Activated CD4-positive, alpha-beta memory T cell treated with anti-CD3 and anti-CD28 coated beads for 36 hours (primary cell): ENCODE results near the gene ALPG. TPM values are rescaled to one million over a fixed set of nuclear protein-coding genes. Genes with fewer than 3 reads are reported as not detected.
"Not testable (repeated sequence)": the region's sequence is repeated elsewhere in the genome, so short reads cannot be mapped to it uniquely, and the experiment has no call there.

ENCODE experiments used
- CTCF ChIA-PET: fragments of 350-600 bp; sonication (Branson Sonifier 250); formaldehyde crosslinking; loops from one replicate; lab custom pipeline; 2021; ENCODE audit warnings: antibody characterized with exemption, inconsistent platforms; lab: Charles Lee
- POLR2A ChIA-PET: fragments of 350-600 bp; sonication (Branson Sonifier 250); formaldehyde crosslinking; loops from one replicate; lab custom pipeline; 2021; ENCODE audit warnings: antibody characterized with exemption; lab: Charles Lee
- DNase-seq: peaks from one replicate; pipeline ENCODE4 v3.0.0-alpha.2; 2020
- H3K27ac Mint-ChIP-seq: one replicate; pipeline ENCODE4 v1.8.0; 2021; ENCODE audit warnings: mixed read lengths
- H3K27me3 Mint-ChIP-seq: one replicate; pipeline ENCODE4 v1.8.0; 2021; ENCODE audit warnings: mixed read lengths
- H3K36me3 Mint-ChIP-seq: one replicate; pipeline ENCODE4 v1.8.0; 2021; ENCODE audit warnings: mixed read lengths
- H3K4me1 Mint-ChIP-seq: one replicate; pipeline ENCODE4 v1.8.0; 2021; ENCODE audit warnings: low read depth, mixed read lengths
- H3K4me3 Mint-ChIP-seq: one replicate; pipeline ENCODE4 v1.8.0; 2021; ENCODE audit warnings: mild to moderate bottlenecking, mixed read lengths
- H3K9me3 Mint-ChIP-seq: one replicate; pipeline ENCODE4 v1.8.0; 2021; ENCODE audit warnings: mixed read lengths
- intact Hi-C: fragments of 100-400 bp; cut with micrococcal nuclease; formaldehyde crosslinking; loops from one replicate; pipeline ENCODE4 v1.15.1; 2023
- total RNA-seq, 2 experiments: library from RNA; stranded (reverse); gene quantifications; one replicate each; pipeline ENCODE4 v1.2.3, GENCODE V29; 2021

ALPG gene
- not detected for total RNA-seq

GRCh38 chr2:232406556-232407310 is at the start of gene ALPG:
ALPG (plus strand) TSS chr2:232406844; CDS start chr2:232406895, 51 bp downstream.
- no peak within 1 kb of the TSS for H3K4me3 Mint-ChIP-seq
- POLR2A ChIA-PET, result no interaction called here
- H3K36me3 Mint-ChIP-seq, result no peaks in the 10 kb centered on the region
- H3K9me3 Mint-ChIP-seq, result no peaks in the 10 kb centered on the region
- no peaks in the 10 kb centered on the region for H3K4me1 Mint-ChIP-seq
- peaks cover 3% of the 10 kb centered on the region for H3K27me3 Mint-ChIP-seq
- no peak for DNase-seq
- CTCF ChIA-PET, result no interaction called here
- H3K27ac Mint-ChIP-seq, result no peak within 1 kb of the TSS
- intact Hi-C loops, result no loop called here

- ChIA-PET CTCF (no interaction called here), POLR2A (no interaction called here)
- H3K36me3 Mint-ChIP-seq, result no peaks in the 10 kb centered on the region
- no peaks in the 10 kb centered on the region for H3K9me3 Mint-ChIP-seq
- H3K27ac Mint-ChIP-seq, result no peak overlapping the region
- DNase-seq, result no peak
- intact Hi-C loops, result no loop called here
- H3K4me3 Mint-ChIP-seq, result no peak overlapping the region
- peaks cover 2% of the 10 kb centered on the region for H3K27me3 Mint-ChIP-seq
- peaks cover 11% of the 10 kb centered on the region for H3K4me1 Mint-ChIP-seq
Measured at GRCh38 chr2:232361646-232362045, 45.0 kb upstream of the ALPG start.

GRCh38 chr2:232362174-232362900 is 44.3 kb upstream of the ALPG start:
- no peak for DNase-seq
- CTCF ChIA-PET, result interaction anchor here (0.9 to 1.1 kb wide), 2 partner anchors 38 to 77 kb away, joined by 4 read pairs; no protein-coding TSS in a partner anchor
- H3K27ac Mint-ChIP-seq, result no peak overlapping the region
- no peak overlapping the region for H3K4me3 Mint-ChIP-seq
- H3K4me1 Mint-ChIP-seq, result peaks cover 11% of the 10 kb centered on the region
- H3K36me3 Mint-ChIP-seq, result no peaks in the 10 kb centered on the region
- intact Hi-C loops, result no loop called here
- POLR2A ChIA-PET, result no interaction called here
- H3K9me3 Mint-ChIP-seq, result no peaks in the 10 kb centered on the region
- no peaks in the 10 kb centered on the region for H3K27me3 Mint-ChIP-seq

DNA sequence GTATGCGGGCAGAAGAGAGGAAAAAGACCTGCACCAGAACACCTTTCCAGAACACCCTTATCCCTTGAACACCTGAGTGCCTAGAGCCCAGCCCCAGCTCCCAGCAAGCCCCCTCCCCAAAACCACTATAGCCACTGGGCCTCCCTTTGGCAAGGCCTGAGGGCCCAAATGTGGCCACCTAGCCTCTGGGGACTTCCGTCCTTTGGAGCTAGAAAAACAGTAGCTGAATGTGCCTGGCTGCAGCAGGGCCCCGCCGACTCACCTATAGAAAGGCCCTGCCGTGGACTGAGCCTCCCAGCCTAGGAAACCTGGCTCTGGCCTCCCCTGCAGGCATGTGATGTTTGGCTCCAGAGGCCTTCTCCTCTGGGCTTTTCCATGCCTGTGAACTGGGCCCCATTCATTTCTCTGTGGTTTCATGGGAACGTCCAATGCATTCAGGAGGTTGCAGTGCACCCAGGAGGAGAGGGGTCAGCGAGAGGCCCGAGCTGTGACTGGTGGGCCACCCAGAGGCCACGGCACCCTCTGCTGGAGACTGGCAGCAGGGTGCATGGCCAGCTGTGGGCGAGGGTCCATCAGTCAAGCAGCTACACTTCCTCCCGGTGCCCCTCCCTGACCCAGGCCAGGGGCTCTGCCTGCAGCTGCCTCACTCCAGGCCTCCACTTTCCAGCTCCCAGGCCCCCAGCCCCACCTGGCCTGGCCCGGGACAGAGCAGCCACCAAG is 43.4 kb upstream of the ALPG start:
- H3K36me3 Mint-ChIP-seq, POLR2A ChIA-PET, intact Hi-C loops, H3K9me3 Mint-ChIP-seq, DNase-seq, H3K27me3 Mint-ChIP-seq: not testable (repeated sequence)
- H3K4me1 Mint-ChIP-seq, result peaks cover 11% of the 10 kb centered on the region
- H3K27ac Mint-ChIP-seq, result peak overlapping the region; percentile 45
- CTCF ChIA-PET, result interaction anchor here (0.6 to 1.1 kb wide), 4 partner anchors 23 to 463 kb away, joined by 3 to 4 read pairs (median 4); no protein-coding TSS in a partner anchor
- peak overlapping the region; percentile 74 for H3K4me3 Mint-ChIP-seq

GRCh38 chr2:232363784-232364615 is 42.6 kb upstream of the ALPG start:
- POLR2A ChIA-PET, result no interaction called here
- H3K4me1 Mint-ChIP-seq, result peaks cover 11% of the 10 kb centered on the region
- no peaks in the 10 kb centered on the region for H3K36me3 Mint-ChIP-seq
- DNase-seq, result peak; percentile 46
- H3K4me3 Mint-ChIP-seq, result peak overlapping the region; percentile 74
- H3K9me3 Mint-ChIP-seq, result no peaks in the 10 kb centered on the region
- no peaks in the 10 kb centered on the region for H3K27me3 Mint-ChIP-seq
- CTCF ChIA-PET, result interaction anchor here (1.0 kb wide), 1 partner anchor 464 kb away, joined by 3 read pairs; no protein-coding TSS in a partner anchor
- peak overlapping the region; percentile 45 for H3K27ac Mint-ChIP-seq
- intact Hi-C loops, result no loop called here

- H3K36me3 Mint-ChIP-seq, intact Hi-C loops, H3K27me3 Mint-ChIP-seq, H3K9me3 Mint-ChIP-seq, H3K27ac Mint-ChIP-seq, H3K4me3 Mint-ChIP-seq, POLR2A ChIA-PET: not testable (repeated sequence)
- CTCF ChIA-PET, result interaction anchor here (1.2 kb wide), 1 partner anchor 42 kb away, joined by 3 read pairs; no protein-coding TSS in a partner anchor
- DNase-seq, result peak; percentile 6
- peaks cover 11% of the 10 kb centered on the region for H3K4me1 Mint-ChIP-seq
Measured at GRCh38 chr2:232364806-232365594, 41.6 kb upstream of the ALPG start.

DNA sequence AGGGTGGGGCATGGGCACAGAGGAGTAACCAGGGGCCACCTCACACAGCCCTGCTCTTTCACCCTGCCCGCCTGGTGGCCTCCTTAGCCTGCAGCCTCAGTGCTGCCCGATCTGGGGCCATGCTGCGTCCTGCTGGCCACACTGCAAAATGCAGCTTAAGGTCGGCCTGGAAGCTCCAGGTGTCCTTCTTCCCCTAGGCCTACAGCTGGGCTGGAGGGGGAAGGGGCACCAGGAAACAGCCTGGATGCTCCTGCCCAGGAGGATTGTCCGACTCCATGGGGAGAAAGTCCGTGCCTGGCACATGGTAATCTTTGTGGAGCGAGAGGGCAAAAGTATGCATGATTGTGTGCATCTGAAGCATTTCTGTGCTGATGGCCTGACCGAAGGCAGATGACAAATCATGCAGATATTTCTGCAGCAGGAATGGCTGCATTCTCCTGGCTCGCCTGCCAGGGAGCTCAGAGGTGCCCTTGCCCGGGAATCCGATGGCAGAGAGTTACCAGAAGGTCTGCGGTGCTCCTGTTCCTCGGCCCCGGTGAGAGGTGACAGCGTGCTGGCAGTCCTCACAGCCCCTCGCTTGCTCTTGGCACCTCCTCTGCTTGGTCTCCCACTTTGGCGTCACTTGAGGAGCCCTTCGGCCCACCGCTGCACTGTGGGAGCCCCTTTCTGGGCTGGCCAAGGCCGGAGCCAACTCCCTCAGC is 40.9 kb upstream of the ALPG start:
- intact Hi-C loops, result no loop called here
- CTCF ChIA-PET, result interaction anchor here (0.7 to 1.2 kb wide), 3 partner anchors 25 to 158 kb away, joined by 3 to 4 read pairs (median 3); no protein-coding TSS in a partner anchor
- POLR2A ChIA-PET, result no interaction called here

GRCh38 chr2:232366461-232366860 is 40.2 kb upstream of the ALPG start:
- H3K27ac Mint-ChIP-seq, H3K9me3 Mint-ChIP-seq, POLR2A ChIA-PET, H3K4me3 Mint-ChIP-seq, intact Hi-C loops, H3K27me3 Mint-ChIP-seq, H3K36me3 Mint-ChIP-seq: not testable (repeated sequence)
- H3K4me1 Mint-ChIP-seq, result peaks cover 11% of the 10 kb centered on the region
- DNase-seq, result peak; percentile 7
- CTCF ChIA-PET, result interaction anchor here (1.1 to 1.4 kb wide), 2 partner anchors 25 to 73 kb away, joined by 3 read pairs; no protein-coding TSS in a partner anchor

More for the DNA sequence above, 40.9 kb upstream of the ALPG start:
- Mint-ChIP-seq H3K4me1 (peaks cover 11% of the 10 kb centered on the region), H3K36me3 (no peaks in the 10 kb centered on the region), H3K4me3 (no peak overlapping the region), H3K27ac (no peak overlapping the region), H3K27me3 (no peaks in the 10 kb centered on the region), H3K9me3 (no peaks in the 10 kb centered on the region)
- peak; percentile 31 for DNase-seq

- no peaks in the 10 kb centered on the region for H3K27me3 Mint-ChIP-seq
- CTCF ChIA-PET, result interaction anchor here (1.2 to 1.4 kb wide), 2 partner anchors 70 to 72 kb away, joined by 3 read pairs; no protein-coding TSS in a partner anchor
- no peaks in the 10 kb centered on the region for H3K9me3 Mint-ChIP-seq
- peaks cover 11% of the 10 kb centered on the region for H3K4me1 Mint-ChIP-seq
- no peak overlapping the region for H3K4me3 Mint-ChIP-seq
- POLR2A ChIA-PET, result no interaction called here
- no peak overlapping the region for H3K27ac Mint-ChIP-seq
- DNase-seq, result no peak
- intact Hi-C loops, result no loop called here
- H3K36me3 Mint-ChIP-seq, result no peaks in the 10 kb centered on the region
Measured at GRCh38 chr2:232367016-232367415, 39.6 kb upstream of the ALPG start.

DNA sequence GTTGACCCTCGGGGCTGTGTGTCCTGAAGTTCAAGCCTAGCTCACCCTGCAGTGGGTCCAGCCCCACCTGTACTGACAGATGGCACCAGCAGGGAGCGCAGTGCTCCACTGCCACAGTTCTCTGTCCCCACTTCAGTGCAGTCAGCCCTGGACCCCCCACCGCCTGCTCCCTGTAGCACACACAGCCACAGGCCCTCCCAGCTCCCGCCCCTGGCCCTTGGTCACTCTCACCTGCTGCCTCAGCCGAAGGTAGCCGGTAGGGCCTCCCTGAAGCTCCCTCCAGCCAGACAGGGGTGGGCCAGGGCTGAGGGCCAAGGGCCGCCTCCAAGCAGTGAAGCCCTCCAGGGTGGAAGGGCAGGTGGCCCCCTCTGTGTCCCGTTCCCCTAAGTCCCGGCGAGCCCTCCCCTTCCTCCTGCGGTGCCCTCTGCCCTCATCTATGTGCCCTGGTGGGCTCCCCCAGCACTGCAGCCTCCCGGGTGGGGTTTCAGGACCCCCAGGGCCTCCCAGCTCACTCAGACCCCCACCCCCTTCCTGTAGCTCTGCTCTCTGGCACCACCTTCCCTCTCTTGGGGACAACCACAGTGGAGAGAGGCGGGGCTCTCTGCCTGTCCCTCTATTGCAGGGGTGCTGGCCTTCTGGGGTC is 38.9 kb upstream of the ALPG start:
- CTCF ChIA-PET, result interaction anchor here (1.2 to 1.4 kb wide), 2 partner anchors 70 to 71 kb away, joined by 3 read pairs; no protein-coding TSS in a partner anchor
- POLR2A ChIA-PET, result no interaction called here
- Mint-ChIP-seq H3K27me3 (no peaks in the 10 kb centered on the region), H3K4me3 (no peak overlapping the region), H3K4me1 (peaks cover 11% of the 10 kb centered on the region), H3K27ac (no peak overlapping the region), H3K9me3 (no peaks in the 10 kb centered on the region), H3K36me3 (no peaks in the 10 kb centered on the region)
- intact Hi-C loops, result no loop called here
- no peak for DNase-seq
